Measurements from ENCODE around the gene APBA2.

- TF ChIP-seq CTCF (tag by site-specific recombination; IDR thresholded peaks at IDR 0.05) (no peak), ZNF114 (tag by site-specific recombination; IDR thresholded peaks at IDR 0.05) (no peak), ZNF121 (tag by site-specific recombination; IDR thresholded peaks at IDR 0.05) (no peak), ZBTB20 (tag by site-specific recombination; IDR thresholded peaks at IDR 0.05) (no peak), YY2 (tag by site-specific recombination; IDR thresholded peaks at IDR 0.05) (no peak), GLIS2 (tag by site-specific recombination; IDR thresholded peaks at IDR 0.05) (no peak), ZNF747 (tag by site-specific recombination; IDR thresholded peaks at IDR 0.05) (no peak)
These were observed 136.1 kb downstream of the APBA2 start for GRCh38 chr15:29021857-29022256.
